Uterus (tissue), 2 donors: ENCODE data around the gene IQGAP2.

Experiments
- POLR2A ChIP-seq, 2 donors: fragments of 450-650 bp; IDR thresholded peaks; one replicate each; pipeline ENCODE4 v1.6.1; 2016; ENCODE audit warnings: antibody characterized with exemption in 2 of 2, mild to moderate bottlenecking in 1 of 2, moderate library complexity in 1 of 2
- TF ChIP-seq, protein P1 (sequence below), 4 experiments: fragments of 200-600 bp in 2 of 4; fragments of 450-650 bp in 2 of 4; sonication (generic) in 2 of 4; IDR thresholded peaks; one replicate each; pipeline ENCODE4 v1.5.1; 2016 to 2019; ENCODE audit warnings: antibody characterized with exemption in 4 of 4, mild to moderate bottlenecking in 2 of 4, moderate library complexity in 1 of 4

DNA sequence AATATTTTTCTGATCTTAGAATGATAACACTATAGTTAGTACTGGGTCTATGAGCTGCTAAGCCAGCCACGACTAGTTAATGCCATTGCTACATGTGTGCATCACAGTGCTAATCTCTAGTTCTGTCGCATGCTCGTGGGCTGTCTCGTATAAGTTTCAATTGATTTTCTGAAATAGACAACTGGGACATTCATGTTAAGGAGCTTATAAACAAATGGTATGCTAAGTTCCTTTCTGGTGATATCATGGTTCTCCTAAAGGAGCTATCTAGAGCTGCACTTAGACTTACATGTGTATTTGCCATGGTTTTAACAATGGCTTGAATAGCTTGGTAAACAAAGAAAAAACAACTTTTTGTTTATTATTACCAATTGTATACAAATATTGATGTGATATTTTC lies 173.9 kb downstream of the IQGAP2 start:
- TF ChIP-seq, protein P1, sequence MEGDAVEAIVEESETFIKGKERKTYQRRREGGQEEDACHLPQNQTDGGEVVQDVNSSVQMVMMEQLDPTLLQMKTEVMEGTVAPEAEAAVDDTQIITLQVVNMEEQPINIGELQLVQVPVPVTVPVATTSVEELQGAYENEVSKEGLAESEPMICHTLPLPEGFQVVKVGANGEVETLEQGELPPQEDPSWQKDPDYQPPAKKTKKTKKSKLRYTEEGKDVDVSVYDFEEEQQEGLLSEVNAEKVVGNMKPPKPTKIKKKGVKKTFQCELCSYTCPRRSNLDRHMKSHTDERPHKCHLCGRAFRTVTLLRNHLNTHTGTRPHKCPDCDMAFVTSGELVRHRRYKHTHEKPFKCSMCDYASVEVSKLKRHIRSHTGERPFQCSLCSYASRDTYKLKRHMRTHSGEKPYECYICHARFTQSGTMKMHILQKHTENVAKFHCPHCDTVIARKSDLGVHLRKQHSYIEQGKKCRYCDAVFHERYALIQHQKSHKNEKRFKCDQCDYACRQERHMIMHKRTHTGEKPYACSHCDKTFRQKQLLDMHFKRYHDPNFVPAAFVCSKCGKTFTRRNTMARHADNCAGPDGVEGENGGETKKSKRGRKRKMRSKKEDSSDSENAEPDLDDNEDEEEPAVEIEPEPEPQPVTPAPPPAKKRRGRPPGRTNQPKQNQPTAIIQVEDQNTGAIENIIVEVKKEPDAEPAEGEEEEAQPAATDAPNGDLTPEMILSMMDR (IDR thresholded peaks at IDR 0.05) = no peak
- TF ChIP-seq POLR2A (IDR thresholded peaks at IDR 0.05) = no peak
